ENCODE results near the gene MDN1. TPM values are rescaled to one million over a fixed set of nuclear protein-coding genes. Genes with fewer than 3 reads are reported as not detected.
"Not testable (repeated sequence)": the region's sequence is repeated elsewhere in the genome, so short reads cannot be mapped to it uniquely, and the experiment has no call there.

The MDN1 gene
- total RNA-seq, 1 experiment from 2014 or later, result 53.6 TPM

- TF ChIP-seq POLR2AphosphoS5 (IDR thresholded peaks at IDR 0.05; ENCODE audit: low read depth, low read length), result peak; percentile 84
- no peak; the same call in 1 of the 2 replicates for TF ChIP-seq CBX3 (IDR thresholded peaks at IDR 0.05; ENCODE audit: low read depth)
- no peak for TF ChIP-seq ATF3 (IDR thresholded peaks at IDR 0.05)
Observed at GRCh38 chr6:89829472-89830169, 10.0 kb upstream of the MDN1 start, which contains the start of gene CASP8AP2 (continued).

- Histone ChIP-seq H3K9me3 (ENCODE audit: control insufficient read depth in 1 of 2, insufficient read depth in 1 of 2, low read depth in 1 of 2, low read length in 2 of 2) (no peaks in the 10 kb centered on the region), H3K27ac (ENCODE audit: low read depth, low read length) (peak overlapping the region; percentile 66), H4K20me1 (ENCODE audit: insufficient read depth) (no peaks in the 10 kb centered on the region), H3K27me3 (ENCODE audit: insufficient read depth, low read length) (no peaks in the 10 kb centered on the region), H2AFZ (ENCODE audit: low read depth, low read length, poor library complexity, severe bottlenecking) (peak overlapping the region; percentile 57), H3K4me2 (ENCODE audit: low read length) (peak overlapping the region; percentile 78), H3K9ac (ENCODE audit: low read length) (peak overlapping the region; percentile 67), H3K4me1 (ENCODE audit: control insufficient read depth in 1 of 2, insufficient read depth in 2 of 2, low read length in 2 of 2) (peaks cover 6 to 15% of the 10 kb centered on the region in 2 experiments; a peak in 3 of 4 replicates), H3K4me3 (replicated peaks in 1 of 2; ENCODE audit: low read depth in 1 of 2, low read length in 2 of 2) (peak overlapping the region; percentile 78 to 84), H3K9me2 (ENCODE audit: insufficient read depth) (no peaks in the 10 kb centered on the region), H3K36me3 (ENCODE audit: control insufficient read depth in 1 of 2, insufficient read depth in 2 of 2, low read length in 2 of 2) (peaks cover 5 to 8% of the 10 kb centered on the region in 2 experiments; a peak in 2 of 4 replicates), H3K79me2 (ENCODE audit: insufficient read depth, low read length) (peaks cover 33% of the 10 kb centered on the region)
- TSS peak; percentile 91 for BruUV-seq (replicated peaks)
- ATAC-seq (peak; percentile 44), DNase-seq (ENCODE audit: low read depth, low spot score) (no peak)
- POLR2A ChIA-PET, result interaction anchor here (0.6 to 1.5 kb wide), 3 partner anchors 9 to 12 kb away, joined by 3 to 13 read pairs (median 5); partner anchors contain the start of gene MDN1
- TF ChIP-seq SIN3A (IDR thresholded peaks at IDR 0.05; ENCODE audit: low read depth), result peak; percentile 11; the same call in 1 of the 2 replicates
- no peak for TF ChIP-seq ZFX (IDR thresholded peaks at IDR 0.05)
- no peak for TF ChIP-seq TCF7L2 (IDR thresholded peaks at IDR 0.05; ENCODE audit: borderline replicate concordance, extremely low read depth, insufficient read depth, insufficient read length)
- TF ChIP-seq RAD21 (IDR thresholded peaks at IDR 0.05; ENCODE audit: low read depth), result no peak
- intact Hi-C loops (cut with micrococcal nuclease), result no loop called here
- RAD21 ChIA-PET (ENCODE audit: low non-redundant PET in 1 of 2, low total read pairs in 2 of 2, uncharacterized antibody in 2 of 2, unreplicated experiment in 2 of 2), result no interaction called here
- CTCF ChIA-PET, result interaction anchor here (0.8 to 1.0 kb wide), 3 partner anchors 9 to 648 kb away, joined by 3 to 5 read pairs (median 4); partner anchors contain the start of gene MDN1
Observed at GRCh38 chr6:89828988-89829471, 9.4 kb upstream of the MDN1 start.

GRCh38 chr6:89828475-89828987 lies 8.9 kb upstream of the MDN1 start:
- H3K36me3 ChIP-seq (ENCODE audit: control insufficient read depth in 1 of 2, insufficient read depth in 2 of 2, low read length in 2 of 2); BruUV-seq (replicated peaks); H4K20me1 ChIP-seq (ENCODE audit: insufficient read depth); H3K27me3 ChIP-seq (ENCODE audit: insufficient read depth, low read length); H3K9me3 ChIP-seq (ENCODE audit: control insufficient read depth in 1 of 2, insufficient read depth in 1 of 2, low read depth in 1 of 2, low read length in 2 of 2); DNase-seq (ENCODE audit: low read depth, low spot score); ATAC-seq; RAD21 ChIA-PET (ENCODE audit: low non-redundant PET in 1 of 2, low total read pairs in 2 of 2, uncharacterized antibody in 2 of 2, unreplicated experiment in 2 of 2); H3K9me2 ChIP-seq (ENCODE audit: insufficient read depth); H2AFZ ChIP-seq (ENCODE audit: low read depth, low read length, poor library complexity, severe bottlenecking); intact Hi-C loops (cut with micrococcal nuclease): not testable (repeated sequence)
- peak overlapping the region; percentile 67 for H3K9ac ChIP-seq (ENCODE audit: low read length)
- peak overlapping the region; percentile 78 to 84 for H3K4me3 ChIP-seq (replicated peaks in 1 of 2; ENCODE audit: low read depth in 1 of 2, low read length in 2 of 2)
- POLR2A ChIA-PET, result interaction anchor here (1.1 to 1.5 kb wide), 2 partner anchors 9 to 12 kb away, joined by 4 to 13 read pairs; partner anchors contain the start of gene MDN1
- peak overlapping the region; percentile 78 for H3K4me2 ChIP-seq (ENCODE audit: low read length)
- peaks cover 28% of the 10 kb centered on the region for H3K79me2 ChIP-seq (ENCODE audit: insufficient read depth, low read length)
- peak overlapping the region; percentile 66 for H3K27ac ChIP-seq (ENCODE audit: low read depth, low read length)
- peaks cover 6 to 15% of the 10 kb centered on the region in 2 experiments; a peak in 3 of 4 replicates for H3K4me1 ChIP-seq (ENCODE audit: control insufficient read depth in 1 of 2, insufficient read depth in 2 of 2, low read length in 2 of 2)
- CTCF ChIA-PET, result interaction anchor here (0.9 to 1.0 kb wide), 2 partner anchors 8 to 112 kb away, joined by 4 to 5 read pairs; partner anchors contain the start of gene MDN1
